ENCODE results near the gene CPAMD8.
"Not testable (repeated sequence)": the region's sequence is repeated elsewhere in the genome, so short reads cannot be mapped to it uniquely, and the experiment has no call there.

Gene CPAMD8

GRCh38 chr19:16874978-16875299, 151.7 kb downstream of the CPAMD8 start:
- not testable (repeated sequence) for DNase-seq (ENCODE audit: low read depth)

GRCh38 chr19:16874250-16874977, 152.2 kb downstream of the CPAMD8 start:
- no peak for DNase-seq (ENCODE audit: low read depth)

DNA sequence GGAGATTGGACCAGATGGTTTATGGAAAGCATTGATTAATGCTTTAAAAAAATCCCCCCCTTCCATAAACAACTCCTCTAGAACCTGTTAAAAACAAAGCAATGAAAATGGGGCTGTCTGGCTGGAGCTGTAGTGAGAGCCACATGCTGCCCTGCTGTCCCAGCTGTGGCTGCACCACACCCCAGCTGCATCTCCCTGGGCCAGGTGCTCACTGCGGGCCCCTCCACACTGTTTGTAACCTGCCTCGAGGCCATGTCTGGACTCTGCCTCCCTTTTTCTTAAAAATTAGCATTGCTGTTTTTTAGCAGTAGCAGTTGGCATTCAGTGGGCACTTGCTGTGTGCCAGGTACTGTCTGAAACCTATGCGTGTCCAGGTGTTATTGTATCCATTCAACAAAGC, 153.0 kb downstream of the CPAMD8 start:
- no peak for DNase-seq (ENCODE audit: low read depth)

DNA sequence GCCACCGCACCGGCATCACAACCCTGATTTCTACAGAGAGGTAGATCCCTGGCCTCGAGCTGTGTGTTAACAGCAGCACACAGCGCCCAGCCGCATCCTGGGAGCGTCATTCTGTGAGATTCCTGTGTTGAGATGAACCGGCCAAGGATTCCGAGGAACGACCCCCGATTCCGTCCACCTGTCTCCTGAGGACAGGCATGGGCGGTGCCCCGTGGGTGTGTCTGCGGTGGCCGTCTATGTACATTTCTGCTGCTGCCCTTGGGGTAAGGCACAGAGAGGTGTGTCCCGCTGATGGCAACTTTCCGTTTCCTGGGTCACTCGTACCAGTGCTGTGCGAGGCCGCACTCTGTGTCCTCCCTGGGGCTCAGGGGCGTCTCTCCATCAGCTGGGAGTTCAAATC, 153.9 kb downstream of the CPAMD8 start:
- no peak for DNase-seq (ENCODE audit: low read depth)

- DNase-seq (ENCODE audit: low read depth) = no peak
Observed at GRCh38 chr19:16871871-16872270, 154.7 kb downstream of the CPAMD8 start.

DNA sequence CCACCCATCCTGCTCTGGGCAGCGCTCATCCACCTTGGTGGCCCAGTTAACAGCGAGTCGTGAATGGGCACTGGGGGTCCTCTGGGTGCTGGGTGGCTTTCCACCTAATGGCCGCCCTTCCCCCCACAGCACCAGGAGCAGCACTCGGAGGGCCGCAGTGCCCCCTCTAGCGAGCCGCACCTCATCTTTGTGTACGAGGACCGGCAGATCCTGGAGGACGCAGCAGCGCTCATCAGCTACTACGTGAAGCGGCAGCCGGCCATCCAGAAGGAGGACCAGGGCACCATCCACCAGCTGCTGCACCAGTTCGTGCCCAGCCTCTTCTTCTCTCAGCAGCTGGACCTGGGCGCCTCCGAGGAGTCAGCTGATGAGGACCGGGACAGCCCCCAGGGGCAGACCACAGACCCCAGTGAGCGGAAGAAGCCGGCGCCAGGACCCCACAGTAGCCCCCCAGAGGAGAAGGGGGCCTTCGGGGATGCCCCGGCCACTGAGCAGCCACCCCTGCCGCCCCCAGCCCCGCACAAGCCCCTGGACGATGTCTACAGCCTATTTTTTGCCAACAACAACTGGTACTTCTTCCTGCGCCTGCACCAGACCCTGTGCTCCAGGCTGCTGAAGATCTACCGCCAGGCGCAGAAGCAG, 157.2 kb downstream of the CPAMD8 start:
- DNase-seq (ENCODE audit: low read depth) = no peak

DNA sequence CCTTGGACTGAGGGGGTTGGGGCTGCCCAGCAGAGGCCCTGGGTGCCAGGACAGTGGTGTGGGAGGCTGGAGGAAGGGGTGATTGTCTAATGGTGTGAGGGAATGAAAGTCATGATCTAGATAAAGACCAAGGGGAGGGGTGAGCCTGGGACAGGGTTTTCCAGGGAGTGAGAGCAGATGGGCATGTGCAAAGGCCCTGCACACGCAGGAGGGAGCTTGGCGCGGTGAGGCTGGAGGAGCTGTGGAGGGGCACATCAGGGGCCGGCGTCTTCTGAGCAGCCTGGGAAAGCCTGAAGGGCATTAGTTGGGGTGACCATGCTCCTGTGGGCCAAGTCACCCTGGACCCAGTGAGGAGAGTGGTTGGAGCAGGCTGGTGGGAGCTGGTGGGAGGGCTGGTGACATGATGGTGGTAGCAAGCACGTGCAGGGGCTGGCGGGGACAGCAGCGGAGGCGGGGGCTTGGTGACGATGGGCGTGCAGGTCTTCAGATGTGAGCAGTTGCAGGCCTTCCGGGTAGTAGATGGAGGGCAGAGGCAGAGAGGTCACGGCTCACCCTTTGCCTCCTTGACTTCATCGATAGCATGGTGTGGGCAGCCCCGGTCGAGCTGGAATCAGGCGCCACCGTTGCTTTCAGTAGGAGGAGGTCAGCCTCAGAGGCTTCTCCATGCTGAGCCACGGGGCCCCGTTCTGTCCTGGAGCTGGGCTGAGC, 158.0 kb downstream of the CPAMD8 start:
- DNase-seq (ENCODE audit: low read depth) = no peak

DNA sequence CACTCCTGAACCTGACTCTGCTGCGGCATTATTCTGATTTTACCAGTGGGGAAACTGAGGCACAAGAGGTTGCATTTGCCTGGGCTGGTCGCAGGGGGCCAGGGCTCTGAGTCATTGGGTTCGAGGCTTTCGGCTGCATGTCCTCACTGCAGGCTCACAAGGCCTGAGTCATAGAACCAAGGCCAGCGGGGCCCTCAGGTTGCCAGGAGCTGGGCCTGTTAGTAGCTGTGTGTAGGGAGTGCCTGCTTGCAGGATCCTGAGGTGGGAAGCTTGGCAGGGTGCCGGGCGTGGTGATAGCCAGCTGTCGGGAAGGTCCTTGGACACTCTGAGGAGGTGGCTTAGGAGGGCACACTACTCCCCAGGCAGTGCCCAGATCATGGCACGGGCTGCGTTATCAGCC, 159.4 kb downstream of the CPAMD8 start:
- no peak for DNase-seq (ENCODE audit: low read depth)

GRCh38 chr19:16862826-16863415, 163.7 kb downstream of the CPAMD8 start:
- DNase-seq (ENCODE audit: low read depth) = no peak

- DNase-seq (ENCODE audit: low read depth) = no peak
Observed at GRCh38 chr19:16861834-16862233, 164.8 kb downstream of the CPAMD8 start.

- no peak for DNase-seq (ENCODE audit: low read depth)
Observed at GRCh38 chr19:16861011-16861410, 165.6 kb downstream of the CPAMD8 start.

- no peak for DNase-seq (ENCODE audit: low read depth)
Observed at GRCh38 chr19:16860118-16860517, 166.5 kb downstream of the CPAMD8 start.

- no peak for DNase-seq (ENCODE audit: low read depth)
Observed at GRCh38 chr19:16859626-16860025, 167.0 kb downstream of the CPAMD8 start.

DNA sequence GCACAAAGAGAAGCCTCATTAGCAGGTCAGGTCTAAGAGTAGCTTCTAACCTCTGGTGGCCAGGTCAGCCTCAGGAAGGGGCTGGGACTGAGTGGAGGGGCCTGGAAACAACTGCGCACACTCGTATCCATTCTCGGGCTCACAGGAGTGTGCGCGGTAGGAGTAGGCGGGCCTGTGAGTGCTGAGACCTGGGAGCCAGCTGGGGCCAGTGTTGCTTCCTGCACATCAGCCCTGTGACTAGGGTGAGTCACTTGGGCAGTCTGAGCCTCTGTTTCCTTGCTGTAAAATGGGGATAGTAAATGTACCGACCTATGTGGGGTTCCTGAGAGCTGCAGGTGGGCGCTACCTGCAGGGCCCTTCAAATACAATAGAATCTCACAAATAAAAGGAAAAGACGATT, 170.5 kb downstream of the CPAMD8 start:
- DNase-seq (ENCODE audit: low read depth) = no peak

DNA sequence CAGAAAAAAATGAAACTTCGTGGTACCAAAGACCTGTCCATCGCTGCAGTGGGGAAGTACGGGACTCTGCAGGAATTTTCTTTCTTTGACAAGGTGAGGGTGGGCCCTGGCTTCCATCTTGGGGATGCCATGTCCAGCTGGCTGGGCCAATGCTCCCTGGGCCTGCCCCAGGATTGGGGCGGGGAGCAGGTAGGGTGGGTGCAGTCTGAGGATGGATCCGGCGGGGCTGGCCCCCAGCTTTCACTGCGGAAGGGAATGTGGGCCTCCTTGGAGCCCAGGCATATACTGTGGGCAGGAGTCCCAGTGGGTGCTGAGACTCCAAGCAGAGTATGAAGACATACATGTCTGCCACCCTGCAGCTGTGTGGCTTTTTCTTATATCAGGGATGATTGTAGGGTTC, 173.5 kb downstream of the CPAMD8 start:
- no peak for DNase-seq (ENCODE audit: low read depth)

DNA sequence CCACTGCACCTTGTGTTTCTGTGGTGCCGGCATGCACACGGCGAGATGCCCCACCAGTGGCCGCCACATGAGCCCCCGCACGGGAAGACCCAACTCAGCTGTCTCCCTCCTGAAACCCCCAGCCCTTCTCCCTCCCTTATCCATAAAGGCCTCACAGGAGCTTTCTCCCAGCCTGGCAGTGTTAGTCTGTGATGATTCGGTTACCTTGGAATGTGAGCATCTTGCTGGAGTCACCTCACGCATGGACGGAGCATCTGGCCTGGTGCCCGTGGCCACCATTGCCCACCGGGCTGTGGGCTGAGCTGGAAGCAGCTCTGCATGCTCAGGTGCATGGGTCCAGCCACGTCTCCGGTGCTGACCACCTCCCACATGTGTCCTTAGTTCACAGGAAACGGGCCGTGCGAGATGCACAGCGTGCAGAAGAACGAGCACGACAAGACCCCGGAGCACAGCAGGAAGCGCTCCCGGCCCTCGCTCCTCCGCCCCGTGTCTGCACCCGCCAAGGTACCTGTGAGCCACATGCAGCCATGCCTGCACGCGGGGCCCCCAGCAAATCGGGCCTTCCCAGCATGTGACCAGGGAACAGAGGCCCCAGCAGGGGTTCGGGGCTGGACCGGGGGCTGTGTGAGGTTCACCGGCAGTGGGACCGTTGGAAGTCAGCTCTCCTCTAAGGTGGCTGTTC, 175.4 kb downstream of the CPAMD8 start:
- DNase-seq (ENCODE audit: low read depth) = no peak

DNA sequence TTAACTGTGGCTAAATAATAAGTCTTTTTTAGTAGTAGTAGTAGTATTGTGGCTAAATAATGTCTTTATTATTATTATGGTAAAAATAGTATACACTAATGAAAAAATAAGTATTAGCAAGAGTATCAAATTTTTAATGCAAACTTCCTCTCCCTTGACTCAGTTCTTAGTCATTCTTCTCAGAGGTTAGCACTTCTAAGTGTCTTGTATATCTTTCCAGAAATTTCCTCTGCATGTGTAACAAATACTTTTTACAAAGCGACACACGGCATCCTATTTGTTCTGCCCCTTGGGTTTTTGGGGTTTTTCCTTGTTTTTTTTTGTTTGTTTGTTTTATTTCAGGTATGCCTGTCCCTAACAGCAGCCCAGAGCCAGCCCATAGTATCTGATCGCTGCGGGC, 176.5 kb downstream of the CPAMD8 start:
- DNase-seq (ENCODE audit: low read depth) = no peak

- DNase-seq (ENCODE audit: low read depth) = no peak
Observed at GRCh38 chr19:16849168-16849567, 177.4 kb downstream of the CPAMD8 start.

DNA sequence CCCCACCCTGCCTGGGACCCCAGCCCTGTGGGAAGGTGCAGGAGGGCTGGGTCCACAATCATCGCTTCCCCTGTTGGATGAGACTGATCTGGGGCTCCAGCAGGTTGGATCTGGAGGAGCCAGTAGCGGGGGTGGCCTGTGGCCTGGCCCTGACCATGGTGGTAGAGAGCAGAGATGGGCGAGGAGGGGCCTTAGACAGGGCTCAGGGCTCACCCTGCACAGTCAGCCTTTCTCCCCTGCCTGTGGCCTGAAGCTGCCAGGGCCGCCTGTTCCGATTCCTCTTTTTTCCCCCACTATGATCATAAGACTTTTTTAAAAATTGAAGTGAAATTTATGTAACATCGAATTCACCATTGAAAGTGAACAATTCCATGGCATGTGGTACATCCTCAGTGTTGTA, 179.2 kb downstream of the CPAMD8 start:
- no peak for DNase-seq (ENCODE audit: low read depth)

DNA sequence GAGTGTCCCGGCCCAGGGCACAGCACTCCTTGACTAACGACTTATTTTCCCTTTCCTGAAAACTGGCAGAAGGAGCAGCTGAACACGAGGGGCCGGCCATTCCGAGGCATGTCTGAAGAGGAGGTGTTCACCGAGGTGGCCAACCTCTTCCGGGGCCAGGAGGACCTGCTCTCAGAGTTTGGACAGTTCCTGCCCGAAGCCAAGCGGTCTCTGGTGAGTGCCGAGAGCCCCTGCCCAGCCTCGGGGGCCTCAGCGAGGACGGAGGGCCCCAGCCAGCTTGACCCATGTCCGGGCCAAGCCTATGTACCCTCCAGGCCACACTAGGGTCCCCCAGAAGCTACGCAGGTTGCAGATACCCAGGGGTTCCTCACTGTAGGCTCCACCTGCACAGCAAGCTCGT, 179.7 kb downstream of the CPAMD8 start:
- DNase-seq (ENCODE audit: low read depth) = no peak
